Measurements from ENCODE around the gene CPNE8.

DNA sequence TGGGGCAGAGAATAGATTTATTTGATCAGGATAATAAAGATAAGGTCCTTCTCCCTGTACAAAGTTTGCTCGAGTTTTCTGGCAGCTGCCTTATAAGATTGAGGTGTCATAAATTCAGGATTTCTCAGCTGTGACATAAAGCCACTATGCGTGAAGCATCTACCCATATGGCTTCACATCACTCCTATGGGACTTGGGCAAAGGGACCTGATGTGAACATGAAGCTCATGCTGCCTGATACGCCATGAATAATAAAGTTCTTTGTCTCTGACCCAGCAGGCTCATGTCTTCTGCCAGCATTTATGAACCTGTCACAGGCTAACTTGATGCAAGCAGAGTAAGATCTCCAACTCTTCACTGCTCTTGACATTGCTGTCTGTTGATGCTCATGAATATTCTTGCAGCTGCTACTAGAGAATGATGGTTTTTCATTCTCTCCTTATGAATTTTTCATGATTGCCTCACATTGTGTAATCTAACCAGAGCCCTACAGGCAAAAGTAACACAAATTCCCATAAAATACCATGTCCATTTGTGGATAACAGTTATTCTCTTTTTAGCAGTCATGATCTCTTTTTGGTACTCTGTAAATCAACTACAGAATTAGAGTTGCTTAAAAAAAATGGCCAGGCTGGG is 49.0 kb upstream of the CPNE8 start:
- TF ChIP-seq, protein P1, sequence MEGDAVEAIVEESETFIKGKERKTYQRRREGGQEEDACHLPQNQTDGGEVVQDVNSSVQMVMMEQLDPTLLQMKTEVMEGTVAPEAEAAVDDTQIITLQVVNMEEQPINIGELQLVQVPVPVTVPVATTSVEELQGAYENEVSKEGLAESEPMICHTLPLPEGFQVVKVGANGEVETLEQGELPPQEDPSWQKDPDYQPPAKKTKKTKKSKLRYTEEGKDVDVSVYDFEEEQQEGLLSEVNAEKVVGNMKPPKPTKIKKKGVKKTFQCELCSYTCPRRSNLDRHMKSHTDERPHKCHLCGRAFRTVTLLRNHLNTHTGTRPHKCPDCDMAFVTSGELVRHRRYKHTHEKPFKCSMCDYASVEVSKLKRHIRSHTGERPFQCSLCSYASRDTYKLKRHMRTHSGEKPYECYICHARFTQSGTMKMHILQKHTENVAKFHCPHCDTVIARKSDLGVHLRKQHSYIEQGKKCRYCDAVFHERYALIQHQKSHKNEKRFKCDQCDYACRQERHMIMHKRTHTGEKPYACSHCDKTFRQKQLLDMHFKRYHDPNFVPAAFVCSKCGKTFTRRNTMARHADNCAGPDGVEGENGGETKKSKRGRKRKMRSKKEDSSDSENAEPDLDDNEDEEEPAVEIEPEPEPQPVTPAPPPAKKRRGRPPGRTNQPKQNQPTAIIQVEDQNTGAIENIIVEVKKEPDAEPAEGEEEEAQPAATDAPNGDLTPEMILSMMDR (IDR thresholded peaks at IDR 0.05): no peak
- no peak for TF ChIP-seq POLR2A (IDR thresholded peaks at IDR 0.05)
